Activated naive CD4-positive, alpha-beta T cell treated with anti-CD3 and anti-CD28 coated beads, Interleukin-2, amount 10 ng/mL, durations not matched to agents 7 days and 5 days (primary cell): ENCODE measurements around the gene SPINK5.
"Not testable (repeated sequence)": the region's sequence is repeated elsewhere in the genome, so short reads cannot be mapped to it uniquely, and the experiment has no call there.

Source experiments
- CTCF ChIA-PET: fragments of 350-600 bp; sonication (Branson Sonifier 250); formaldehyde crosslinking; loops from one replicate; lab custom pipeline; 2021; ENCODE audit warnings: antibody characterized with exemption; lab: Charles Lee
- DNase-seq: peaks from one replicate; pipeline ENCODE4 v3.0.0-alpha.2; 2020
- H3K27ac Mint-ChIP-seq: one replicate; pipeline ENCODE4 v1.8.0; 2021; ENCODE audit warnings: mild to moderate bottlenecking, moderate library complexity, mixed read lengths
- H3K27me3 Mint-ChIP-seq: one replicate; pipeline ENCODE4 v1.8.0; 2021; ENCODE audit warnings: mild to moderate bottlenecking, mixed read lengths
- H3K36me3 Mint-ChIP-seq: one replicate; pipeline ENCODE4 v1.8.0; 2021; ENCODE audit warnings: mixed read lengths
- H3K4me1 Mint-ChIP-seq: one replicate; pipeline ENCODE4 v1.8.0; 2021; ENCODE audit warnings: mixed read lengths
- H3K4me3 Mint-ChIP-seq: one replicate; pipeline ENCODE4 v1.8.0; 2021; ENCODE audit warnings: mild to moderate bottlenecking, moderate library complexity, mixed read lengths
- H3K9me3 Mint-ChIP-seq: one replicate; pipeline ENCODE4 v1.8.0; 2021; ENCODE audit warnings: mixed read lengths

Gene SPINK5, protein sequence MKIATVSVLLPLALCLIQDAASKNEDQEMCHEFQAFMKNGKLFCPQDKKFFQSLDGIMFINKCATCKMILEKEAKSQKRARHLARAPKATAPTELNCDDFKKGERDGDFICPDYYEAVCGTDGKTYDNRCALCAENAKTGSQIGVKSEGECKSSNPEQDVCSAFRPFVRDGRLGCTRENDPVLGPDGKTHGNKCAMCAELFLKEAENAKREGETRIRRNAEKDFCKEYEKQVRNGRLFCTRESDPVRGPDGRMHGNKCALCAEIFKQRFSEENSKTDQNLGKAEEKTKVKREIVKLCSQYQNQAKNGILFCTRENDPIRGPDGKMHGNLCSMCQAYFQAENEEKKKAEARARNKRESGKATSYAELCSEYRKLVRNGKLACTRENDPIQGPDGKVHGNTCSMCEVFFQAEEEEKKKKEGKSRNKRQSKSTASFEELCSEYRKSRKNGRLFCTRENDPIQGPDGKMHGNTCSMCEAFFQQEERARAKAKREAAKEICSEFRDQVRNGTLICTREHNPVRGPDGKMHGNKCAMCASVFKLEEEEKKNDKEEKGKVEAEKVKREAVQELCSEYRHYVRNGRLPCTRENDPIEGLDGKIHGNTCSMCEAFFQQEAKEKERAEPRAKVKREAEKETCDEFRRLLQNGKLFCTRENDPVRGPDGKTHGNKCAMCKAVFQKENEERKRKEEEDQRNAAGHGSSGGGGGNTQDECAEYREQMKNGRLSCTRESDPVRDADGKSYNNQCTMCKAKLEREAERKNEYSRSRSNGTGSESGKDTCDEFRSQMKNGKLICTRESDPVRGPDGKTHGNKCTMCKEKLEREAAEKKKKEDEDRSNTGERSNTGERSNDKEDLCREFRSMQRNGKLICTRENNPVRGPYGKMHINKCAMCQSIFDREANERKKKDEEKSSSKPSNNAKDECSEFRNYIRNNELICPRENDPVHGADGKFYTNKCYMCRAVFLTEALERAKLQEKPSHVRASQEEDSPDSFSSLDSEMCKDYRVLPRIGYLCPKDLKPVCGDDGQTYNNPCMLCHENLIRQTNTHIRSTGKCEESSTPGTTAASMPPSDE

DNA sequence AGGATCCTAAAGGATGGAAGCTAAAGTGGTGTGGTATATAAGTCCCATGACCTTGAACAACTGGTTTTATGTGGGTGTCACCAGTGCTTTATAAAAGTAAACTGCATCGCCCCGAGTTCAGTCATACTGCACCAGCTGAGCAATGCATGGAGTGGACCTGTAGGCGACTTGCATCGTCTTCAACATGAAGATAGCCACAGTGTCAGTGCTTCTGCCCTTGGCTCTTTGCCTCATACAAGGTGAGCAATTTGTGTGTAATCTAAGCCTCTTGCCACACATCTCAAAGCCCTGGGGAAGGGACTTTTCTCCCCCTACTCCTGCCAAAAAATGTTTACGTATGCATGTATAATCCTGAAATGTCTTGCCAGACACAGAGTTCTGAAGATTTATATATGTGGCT, at the start of gene SPINK5:
SPINK5 (plus strand) TSS at position 120 of the 400 bp plus-strand sequence; CDS start at position 185, 65 bp downstream.
- CTCF ChIA-PET: no interaction called here
- Mint-ChIP-seq H3K27me3 (no peaks in the 10 kb centered on the region), H3K36me3 (no peaks in the 10 kb centered on the region), H3K4me1 (no peaks in the 10 kb centered on the region), H3K4me3 (no peak within 1 kb of the TSS), H3K27ac (no peak within 1 kb of the TSS), H3K9me3 (no peaks in the 10 kb centered on the region)
- no peak for DNase-seq

DNA sequence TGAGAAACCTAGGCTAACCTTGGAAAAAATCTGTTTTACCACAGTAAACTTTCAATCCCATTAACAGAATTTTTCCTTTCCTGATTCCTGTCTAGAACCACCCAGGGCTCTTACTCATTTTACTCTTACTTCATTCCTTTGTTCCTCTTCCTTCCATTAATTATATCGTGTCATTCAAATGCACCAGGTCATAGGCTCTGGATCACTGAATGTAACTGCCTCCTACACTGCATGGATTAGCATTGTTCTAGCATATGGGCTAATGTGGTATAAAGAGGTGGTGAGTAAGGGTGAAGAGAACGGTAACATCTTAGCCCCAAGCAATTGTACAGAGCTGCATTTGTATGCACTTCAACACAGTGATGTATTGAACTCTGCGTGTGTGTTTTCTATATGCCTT, 49.5 kb upstream of the SPINK5 start:
- no peak for DNase-seq
- Mint-ChIP-seq H3K4me1 (no peaks in the 10 kb centered on the region), H3K36me3 (no peaks in the 10 kb centered on the region), H3K9me3 (no peaks in the 10 kb centered on the region), H3K4me3 (no peak overlapping the region), H3K27me3 (no peaks in the 10 kb centered on the region), H3K27ac (no peak overlapping the region)
- CTCF ChIA-PET: no interaction called here

DNA sequence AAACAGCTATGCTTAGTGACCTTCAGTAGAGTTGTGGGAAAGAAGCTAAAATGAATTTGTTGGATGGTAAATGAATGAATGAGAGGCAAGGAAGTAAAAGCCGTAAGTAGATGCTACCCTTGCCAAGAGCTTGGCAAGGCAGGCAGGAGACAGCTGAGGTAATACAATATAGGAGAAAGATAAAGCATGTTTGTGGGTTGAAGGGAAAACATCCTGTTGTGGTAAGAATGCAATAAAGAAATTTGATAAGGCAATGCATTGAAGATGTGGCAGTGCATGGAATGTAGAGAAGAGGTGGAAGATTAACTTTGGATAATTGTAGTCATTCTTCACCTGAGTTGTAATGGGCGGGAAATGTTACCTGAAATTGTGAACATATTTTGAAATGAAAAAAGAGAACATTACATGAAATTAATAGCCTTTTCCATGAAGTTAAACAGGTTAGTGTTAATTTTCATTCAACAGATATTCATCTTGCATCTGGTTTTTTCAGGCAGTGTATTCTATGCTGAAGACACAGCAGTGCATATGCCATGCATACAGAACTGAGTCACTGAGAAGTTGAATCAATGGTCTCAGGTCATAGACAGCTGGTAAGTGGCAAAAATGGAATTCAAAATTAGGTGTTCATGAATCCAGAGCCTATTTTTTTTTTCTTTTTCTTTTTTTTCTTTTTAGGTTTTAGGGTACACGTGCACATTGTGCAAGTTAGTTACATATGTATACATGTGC, 43.4 kb upstream of the SPINK5 start:
- no peak overlapping the region for H3K27ac Mint-ChIP-seq
- H3K4me1 Mint-ChIP-seq: no peaks in the 10 kb centered on the region
- H3K27me3 Mint-ChIP-seq: no peaks in the 10 kb centered on the region
- no peaks in the 10 kb centered on the region for H3K9me3 Mint-ChIP-seq
- H3K36me3 Mint-ChIP-seq: no peaks in the 10 kb centered on the region
- no peak for DNase-seq
- H3K4me3 Mint-ChIP-seq: no peak overlapping the region
- CTCF ChIA-PET: no interaction called here

DNA sequence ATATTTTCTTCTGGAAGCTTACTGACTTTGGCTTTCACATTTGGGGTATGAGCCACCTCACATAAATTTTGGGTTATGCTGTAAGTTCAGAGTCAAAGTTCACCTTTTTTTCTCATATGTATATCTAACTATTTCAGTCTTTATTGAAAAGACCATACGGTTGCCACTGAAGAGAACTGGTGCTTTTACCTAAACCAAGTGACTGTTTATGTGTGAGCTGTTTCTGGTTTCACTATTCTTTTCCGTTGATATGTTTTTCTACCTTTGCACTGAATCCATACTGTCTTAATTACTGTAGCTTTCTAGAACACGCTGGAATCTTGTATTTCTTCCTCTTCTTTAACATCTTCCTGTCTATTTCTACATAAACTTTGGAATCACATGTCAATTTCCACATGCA, 36.3 kb upstream of the SPINK5 start:
- CTCF ChIA-PET: no interaction called here
- no peaks in the 10 kb centered on the region for H3K4me1 Mint-ChIP-seq
- no peak for DNase-seq
- no peaks in the 10 kb centered on the region for H3K9me3 Mint-ChIP-seq
- no peaks in the 10 kb centered on the region for H3K27me3 Mint-ChIP-seq
- H3K4me3 Mint-ChIP-seq: no peak overlapping the region
- H3K27ac Mint-ChIP-seq: no peak overlapping the region
- H3K36me3 Mint-ChIP-seq: no peaks in the 10 kb centered on the region

DNA sequence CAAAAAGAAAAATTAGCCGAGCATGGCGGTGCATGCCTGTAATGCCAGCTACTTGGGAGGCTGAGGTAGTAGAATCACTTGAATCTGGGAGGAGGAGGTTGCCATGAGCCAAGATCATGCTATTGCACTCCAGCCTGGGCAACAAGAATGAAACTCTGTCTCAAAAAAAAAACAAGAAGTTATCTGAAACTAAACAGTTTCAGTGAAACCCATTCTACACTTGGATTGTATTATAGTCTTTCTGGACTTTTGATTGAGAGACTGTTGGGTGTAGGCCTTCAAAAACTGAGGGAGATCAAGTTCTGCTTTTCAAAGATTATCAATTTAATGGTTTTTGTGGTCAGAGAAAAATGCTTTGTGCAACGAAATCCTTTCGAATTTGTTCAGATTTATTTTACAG, 34.6 kb upstream of the SPINK5 start:
- Mint-ChIP-seq H3K27ac (no peak overlapping the region), H3K27me3 (no peaks in the 10 kb centered on the region), H3K9me3 (no peaks in the 10 kb centered on the region), H3K4me1 (no peaks in the 10 kb centered on the region), H3K36me3 (no peaks in the 10 kb centered on the region), H3K4me3 (no peak overlapping the region)
- no peak for DNase-seq
- CTCF ChIA-PET: no interaction called here

DNA sequence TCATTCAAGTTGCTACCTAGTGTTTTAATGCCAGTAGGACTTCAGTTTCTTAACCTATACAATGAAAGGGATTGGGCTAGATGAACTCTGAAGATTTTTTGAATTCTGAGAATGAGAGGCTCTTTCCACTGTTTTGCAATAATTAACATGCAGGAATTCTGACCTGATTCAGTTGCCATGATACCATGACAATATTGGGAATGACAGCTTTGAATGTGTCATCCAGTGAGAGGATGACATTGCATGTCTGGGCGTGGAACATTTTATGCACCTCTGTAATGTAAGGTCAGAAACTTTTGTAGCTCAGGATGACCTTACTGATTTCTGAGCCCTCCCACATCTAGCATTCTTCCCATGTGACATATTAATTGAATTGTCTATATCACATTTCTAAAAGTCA, 30.6 kb upstream of the SPINK5 start:
- H3K27me3 Mint-ChIP-seq: no peaks in the 10 kb centered on the region
- H3K4me3 Mint-ChIP-seq: no peak overlapping the region
- no peak for DNase-seq
- H3K36me3 Mint-ChIP-seq: no peaks in the 10 kb centered on the region
- H3K9me3 Mint-ChIP-seq: no peaks in the 10 kb centered on the region
- H3K27ac Mint-ChIP-seq: no peak overlapping the region
- H3K4me1 Mint-ChIP-seq: no peaks in the 10 kb centered on the region
- CTCF ChIA-PET: no interaction called here

DNA sequence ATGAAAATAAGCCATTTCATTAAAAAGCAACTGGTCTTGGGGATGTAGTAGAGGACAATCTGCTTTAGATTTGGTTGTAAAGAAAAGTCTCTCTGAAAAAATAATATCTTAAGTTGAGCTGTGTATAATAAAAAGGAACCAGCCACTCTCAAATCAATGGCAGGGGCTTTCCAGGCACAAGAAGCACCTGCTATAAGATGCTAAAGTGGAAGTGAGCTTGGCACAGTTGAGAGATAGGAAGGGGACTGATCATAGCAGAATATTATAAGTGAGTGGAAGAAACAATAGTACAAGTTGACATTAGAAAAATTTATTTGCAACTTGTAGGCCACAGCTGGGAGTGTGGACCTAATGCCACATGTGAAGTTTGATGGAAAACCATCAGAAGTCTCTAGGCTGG, 28.1 kb upstream of the SPINK5 start:
- H3K27ac Mint-ChIP-seq: no peak overlapping the region
- no peak for DNase-seq
- H3K4me1 Mint-ChIP-seq: no peaks in the 10 kb centered on the region
- H3K36me3 Mint-ChIP-seq: no peaks in the 10 kb centered on the region
- CTCF ChIA-PET: no interaction called here
- no peak overlapping the region for H3K4me3 Mint-ChIP-seq
- H3K27me3 Mint-ChIP-seq: no peaks in the 10 kb centered on the region
- no peaks in the 10 kb centered on the region for H3K9me3 Mint-ChIP-seq

DNA sequence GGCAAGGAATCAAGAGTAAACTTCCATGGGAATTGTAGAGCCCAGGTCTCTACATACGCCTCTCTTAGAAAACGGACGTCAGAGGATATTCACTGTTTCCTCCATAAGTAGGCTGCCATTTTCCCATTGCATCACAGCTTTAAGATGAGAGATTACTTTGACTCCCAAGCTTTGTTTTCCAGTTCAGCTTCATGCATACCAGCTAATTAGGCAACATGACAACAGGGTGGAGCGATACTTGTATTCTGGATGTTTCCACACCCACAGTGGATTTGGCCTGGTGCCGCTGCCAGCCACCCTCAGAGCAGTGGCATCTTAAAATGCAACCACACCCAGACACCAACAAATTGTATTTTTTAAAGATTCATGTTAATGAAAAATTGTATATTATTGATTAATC, 20.9 kb upstream of the SPINK5 start:
- CTCF ChIA-PET: no interaction called here
- no peaks in the 10 kb centered on the region for H3K4me1 Mint-ChIP-seq

DNA sequence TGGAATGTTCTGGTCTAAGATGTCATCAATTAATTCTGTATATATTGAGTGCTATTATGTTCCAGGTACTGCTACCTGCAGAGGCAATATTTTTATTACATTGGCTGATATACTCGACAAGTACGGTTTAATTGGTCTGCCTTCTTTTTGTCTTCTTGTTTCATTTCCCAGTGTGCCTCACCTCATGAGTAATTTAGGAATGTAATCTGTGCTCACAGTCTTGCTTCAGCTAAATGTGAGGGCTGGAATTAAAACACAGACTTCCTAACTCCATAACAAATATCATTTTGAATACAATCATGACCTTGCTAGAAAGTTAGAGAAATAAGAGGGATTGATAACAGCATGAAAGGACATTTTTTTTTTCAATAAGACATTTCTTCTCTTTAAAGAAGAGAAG, 20.1 kb upstream of the SPINK5 start:
- Mint-ChIP-seq H3K4me1 (no peaks in the 10 kb centered on the region), H3K4me3 (no peak overlapping the region), H3K9me3 (peaks cover 8% of the 10 kb centered on the region), H3K27me3 (no peaks in the 10 kb centered on the region), H3K36me3 (no peaks in the 10 kb centered on the region), H3K27ac (no peak overlapping the region)
- no peak for DNase-seq
- CTCF ChIA-PET: no interaction called here

More for the DNA sequence above, 20.9 kb upstream of the SPINK5 start:
- Mint-ChIP-seq H3K27me3 (no peaks in the 10 kb centered on the region), H3K27ac (no peak overlapping the region), H3K9me3 (peaks cover 6% of the 10 kb centered on the region), H3K4me3 (no peak overlapping the region), H3K36me3 (no peaks in the 10 kb centered on the region)
- DNase-seq: no peak

DNA sequence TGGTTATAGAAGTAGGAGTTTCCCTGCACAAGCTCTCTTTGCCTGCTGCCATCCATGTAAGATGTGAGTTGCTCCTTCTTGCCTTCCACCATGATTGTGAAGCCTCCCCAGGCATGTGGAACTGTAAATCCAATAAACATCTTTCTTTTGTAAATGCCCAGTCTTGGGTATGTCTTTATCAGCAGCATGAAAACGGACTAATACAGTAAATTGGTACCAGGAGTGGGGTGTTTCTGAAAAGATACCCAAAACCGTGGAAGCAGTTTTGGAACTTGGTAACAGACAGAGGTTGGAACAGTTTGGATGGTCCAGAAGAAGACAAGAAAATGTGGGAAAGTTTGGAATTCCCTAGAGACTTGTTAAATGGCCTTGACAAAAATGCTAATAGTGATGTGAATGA, 8.6 kb upstream of the SPINK5 start:
- H3K36me3 Mint-ChIP-seq, H3K27ac Mint-ChIP-seq, DNase-seq, H3K27me3 Mint-ChIP-seq, H3K4me3 Mint-ChIP-seq, H3K4me1 Mint-ChIP-seq, CTCF ChIA-PET: not testable (repeated sequence)
- peaks cover 27% of the 10 kb centered on the region for H3K9me3 Mint-ChIP-seq

DNA sequence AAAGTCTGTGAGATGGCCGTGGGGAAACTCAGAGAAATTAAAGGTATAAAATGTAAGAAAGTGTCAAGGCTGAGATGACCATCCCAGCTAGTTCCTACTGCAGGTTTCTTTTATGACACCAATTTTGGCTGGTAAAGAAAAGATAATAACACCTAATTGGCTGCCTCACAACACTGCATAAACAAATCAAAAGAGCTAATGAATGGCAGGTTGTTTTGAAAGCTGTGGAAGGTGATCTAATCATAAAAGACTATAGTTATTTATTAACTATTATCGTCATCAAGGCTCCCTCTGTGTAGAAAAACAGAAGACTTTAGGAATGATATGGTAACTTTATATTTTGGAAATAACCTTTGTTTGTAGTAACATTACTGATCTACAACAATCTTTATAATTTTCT, 3.5 kb upstream of the SPINK5 start:
- no peak for DNase-seq
- H3K4me1 Mint-ChIP-seq: no peaks in the 10 kb centered on the region
- H3K4me3 Mint-ChIP-seq: no peak overlapping the region
- no peak overlapping the region for H3K27ac Mint-ChIP-seq
- H3K9me3 Mint-ChIP-seq: peaks cover 13% of the 10 kb centered on the region
- CTCF ChIA-PET: no interaction called here
- H3K36me3 Mint-ChIP-seq: no peaks in the 10 kb centered on the region
- no peaks in the 10 kb centered on the region for H3K27me3 Mint-ChIP-seq

DNA sequence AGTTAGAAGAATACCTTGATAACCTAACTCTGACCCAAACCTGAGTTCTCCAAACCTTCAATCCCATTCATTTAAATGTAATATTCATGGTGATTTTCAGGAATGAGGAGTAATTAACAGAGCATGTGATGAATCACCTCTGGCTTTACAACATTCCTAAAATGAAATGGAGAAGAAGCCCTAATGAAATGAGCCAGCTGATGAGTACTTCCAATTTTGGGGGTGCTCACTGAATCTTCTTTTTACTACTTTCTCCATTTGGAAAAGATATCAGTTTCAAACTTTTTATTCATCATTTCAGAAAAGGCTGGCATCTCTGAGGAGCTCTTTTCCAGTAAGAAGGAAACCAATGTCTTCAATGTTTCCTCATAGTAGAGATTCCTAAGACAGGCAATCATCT, 2.9 kb upstream of the SPINK5 start:
- CTCF ChIA-PET: no interaction called here
- DNase-seq: no peak
- no peak overlapping the region for H3K4me3 Mint-ChIP-seq
- H3K36me3 Mint-ChIP-seq: no peaks in the 10 kb centered on the region
- no peaks in the 10 kb centered on the region for H3K4me1 Mint-ChIP-seq
- peaks cover 9% of the 10 kb centered on the region for H3K9me3 Mint-ChIP-seq
- H3K27ac Mint-ChIP-seq: no peak overlapping the region
- H3K27me3 Mint-ChIP-seq: no peaks in the 10 kb centered on the region

DNA sequence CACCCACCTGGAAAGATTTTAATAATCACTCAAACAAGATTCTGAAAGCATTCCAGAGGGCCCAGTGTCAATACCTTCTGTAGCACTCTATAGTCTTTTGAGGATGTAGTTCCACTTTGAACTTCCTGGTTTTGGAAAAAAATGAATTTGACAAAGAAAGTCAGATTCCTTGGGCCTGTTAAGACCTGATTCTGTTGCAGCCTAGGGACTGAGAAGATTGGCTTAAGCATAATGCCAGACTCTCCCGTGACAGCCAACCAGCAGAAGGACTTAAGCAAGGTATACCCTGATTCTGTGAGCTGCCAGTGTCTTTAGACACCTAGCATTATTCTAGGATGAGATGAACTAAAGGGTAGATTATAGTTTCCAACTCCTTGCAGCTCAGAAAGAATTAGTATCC, 6.8 kb downstream of the SPINK5 start:
- no peaks in the 10 kb centered on the region for H3K36me3 Mint-ChIP-seq
- CTCF ChIA-PET: no interaction called here
- H3K4me3 Mint-ChIP-seq: no peak overlapping the region

DNA sequence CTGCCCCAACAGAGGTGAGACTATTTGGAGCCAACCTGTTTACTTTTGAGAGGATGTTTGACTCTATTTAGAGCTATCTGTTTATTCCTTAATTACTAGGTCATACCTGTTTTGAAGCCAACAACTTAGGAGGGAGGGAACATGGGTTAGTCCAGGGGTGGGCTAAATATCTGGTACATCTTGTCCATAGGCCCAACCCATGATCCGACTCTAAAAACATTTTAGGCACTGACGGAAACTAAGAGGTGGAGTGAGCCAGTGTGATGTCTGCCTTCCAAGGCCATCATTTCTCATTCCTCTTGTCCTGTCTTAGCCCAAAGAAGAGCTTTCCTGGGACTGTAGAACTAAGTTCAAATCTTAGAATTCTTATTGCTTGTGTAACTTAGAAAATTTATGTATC, 8.4 kb downstream of the SPINK5 start:
- CTCF ChIA-PET: no interaction called here

More for the DNA sequence above, 6.8 kb downstream of the SPINK5 start:
- no peaks in the 10 kb centered on the region for H3K27me3 Mint-ChIP-seq
- no peak for DNase-seq
- no peaks in the 10 kb centered on the region for H3K4me1 Mint-ChIP-seq
- no peak overlapping the region for H3K27ac Mint-ChIP-seq
- no peaks in the 10 kb centered on the region for H3K9me3 Mint-ChIP-seq

More for the DNA sequence above, 8.4 kb downstream of the SPINK5 start:
- no peaks in the 10 kb centered on the region for H3K27me3 Mint-ChIP-seq
- DNase-seq: no peak
- no peaks in the 10 kb centered on the region for H3K4me1 Mint-ChIP-seq
- H3K36me3 Mint-ChIP-seq: no peaks in the 10 kb centered on the region
- no peak overlapping the region for H3K27ac Mint-ChIP-seq
- H3K9me3 Mint-ChIP-seq: no peaks in the 10 kb centered on the region
- no peak overlapping the region for H3K4me3 Mint-ChIP-seq
